CD4-positive, alpha-beta memory T cell (primary cell): Measurements from ENCODE around the gene MYL6B. TPM values are rescaled to one million over a fixed set of nuclear protein-coding genes. Genes with fewer than 3 reads are reported as not detected.

ENCODE experiments used
- CTCF ChIA-PET: fragments of 350-600 bp; sonication (Branson Sonifier 250); formaldehyde crosslinking; loops from one replicate; lab custom pipeline; 2021; ENCODE audit warnings: inconsistent platforms; ENCODE audit not compliant: partially characterized antibody; lab: Charles Lee
- POLR2A ChIA-PET: fragments of 350-600 bp; sonication (Branson Sonifier 250); formaldehyde crosslinking; loops from one replicate; lab custom pipeline; 2021; ENCODE audit not compliant: partially characterized antibody; lab: Charles Lee
- DNase-seq, 5 donors: peaks; one replicate each; pipeline versions ENCODE4 v3.0.0 to v3.0.0-alpha.2; 2020 to 2022; ENCODE audit warnings: mixed read lengths in 1 of 5
- H3K27ac ChIP-seq: one replicate; pipeline ENCODE4 v1.7.0; 2013; ENCODE audit warnings: low read depth, low read length
- H3K27me3 ChIP-seq: 2 replicates; pipeline ENCODE4 v1.7.0; 2013; ENCODE audit warnings: mild to moderate bottlenecking, low read length, moderate library complexity; ENCODE audit not compliant: insufficient read depth
- H3K36me3 ChIP-seq: 2 replicates; pipeline ENCODE4 v1.7.0; 2013; ENCODE audit warnings: mild to moderate bottlenecking, low read length, moderate library complexity; ENCODE audit not compliant: insufficient read depth
- H3K4me1 ChIP-seq: 2 replicates; pipeline ENCODE4 v1.7.0; 2013; ENCODE audit warnings: mild to moderate bottlenecking, low read length, moderate library complexity; ENCODE audit not compliant: insufficient read depth
- H3K4me3 ChIP-seq, 2 donors: one replicate each; pipeline ENCODE4 v1.7.0; 2013; ENCODE audit warnings: low read length in 2 of 2, mild to moderate bottlenecking in 1 of 2
- H3K9me3 ChIP-seq, 2 donors: one replicate each; pipeline ENCODE4 v1.7.0; 2013; ENCODE audit warnings: low read length in 2 of 2, control low read depth in 1 of 2; ENCODE audit not compliant: control insufficient read depth in 1 of 2
- H3K27ac Mint-ChIP-seq, 7 donors: one replicate each; pipeline ENCODE4 v1.8.0; 2020 to 2021; ENCODE audit warnings: mixed read lengths in 7 of 7, mild to moderate bottlenecking in 6 of 7, inconsistent platforms in 3 of 7, moderate library complexity in 3 of 7
- H3K27me3 Mint-ChIP-seq, 2 donors: one replicate each; pipeline ENCODE4 v1.8.0; 2020 to 2021; ENCODE audit warnings: mixed read lengths in 2 of 2
- H3K36me3 Mint-ChIP-seq, 2 donors: one replicate each; pipeline ENCODE4 v1.8.0; 2020 to 2021; ENCODE audit warnings: mixed read lengths in 2 of 2, inconsistent platforms in 1 of 2, mild to moderate bottlenecking in 1 of 2
- H3K4me1 Mint-ChIP-seq, 4 donors: one replicate each; pipeline ENCODE4 v1.8.0; 2020 to 2021; ENCODE audit warnings: mixed read lengths in 4 of 4, mild to moderate bottlenecking in 1 of 4
- H3K4me3 Mint-ChIP-seq, 8 donors: one replicate each; pipeline ENCODE4 v1.8.0; 2020 to 2021; ENCODE audit warnings: mixed read lengths in 8 of 8, mild to moderate bottlenecking in 7 of 8, moderate library complexity in 6 of 8, inconsistent platforms in 3 of 8
- H3K9me3 Mint-ChIP-seq, 8 donors: one replicate each; pipeline ENCODE4 v1.8.0; 2020 to 2021; ENCODE audit warnings: mixed read lengths in 8 of 8, mild to moderate bottlenecking in 5 of 8, inconsistent platforms in 3 of 8, moderate library complexity in 1 of 8
- intact Hi-C: fragments of 100-400 bp; cut with micrococcal nuclease; formaldehyde crosslinking; loops from one replicate; pipeline ENCODE4 v1.15.1; 2023
- polyA plus RNA-seq, 2 donors: library from polyadenylated mRNA; unstranded; fragments of 300-500 nt; fragmentation: Illumina TruSeq; gene quantifications; one replicate each; pipeline ENCODE4 v1.2.3, GENCODE V29; 2021
- total RNA-seq, 2 experiments: library from RNA; stranded (reverse); gene quantifications; one replicate each; pipeline ENCODE4 v1.2.3, GENCODE V29; 2021

Gene MYL6B
- total and polyA plus RNA-seq, 4 experiments from 2014 or later = 1.8 to 4.8 (median 3.0) TPM

- Histone ChIP-seq H3K36me3 (peaks cover 27% of the 10 kb centered on the region), H3K27ac (peak within 1 kb of the TSS; percentile 82), H3K27me3 (no peaks in the 10 kb centered on the region), H3K4me1 (peaks cover 69% of the 10 kb centered on the region), H3K9me3 (no peaks in the 10 kb centered on the region), H3K4me3 (peak within 1 kb of the TSS; percentile 81 to 96)
- ChIA-PET POLR2A (interaction anchor here (0.6 to 9.4 kb wide), 33 partner anchors 10 to 1813 kb away, joined by 3 to 245 read pairs (median 5); partner anchors contain the start of genes ANKRD52, ATP23, BLOC1S1 and CNPY2), CTCF (interaction anchor here (0.9 to 13.2 kb wide), 15 partner anchors 9 to 336 kb away, joined by 3 to 264 read pairs (median 6); partner anchors contain the start of genes MYL6, MYL6B, PA2G4 and RPL41)
- peak within 1 kb of the TSS; percentile 96 to 100 (median 98) for H3K4me3 Mint-ChIP-seq
- no peaks in the 10 kb centered on the region for H3K27me3 Mint-ChIP-seq
- peaks cover 46 to 84% (median 59%) of the 10 kb centered on the region in 4 donors for H3K4me1 Mint-ChIP-seq
- peaks cover 0 to 2% (median 0%) of the 10 kb centered on the region in 8 donors for H3K9me3 Mint-ChIP-seq
- peak within 1 kb of the TSS; percentile 89 to 99 (median 98) for H3K27ac Mint-ChIP-seq
- peaks cover 33 to 44% of the 10 kb centered on the region in 2 donors for H3K36me3 Mint-ChIP-seq
- intact Hi-C loops = loop anchor here (1.0 to 5.0 kb wide), 3 partner anchors 30 to 559 kb away; partner anchors contain the start of genes APOF, MYL6, PTGES3 and STAT2
- DNase-seq = peak; percentile 96 to 100 (median 99)
These were observed 24.3 kb upstream of the MYL6B start, which contains the start of gene ESYT1 for GRCh38 chr12:56127888-56128669. ESYT1 (plus strand) TSS chr12:56128267; CDS start chr12:56128320, 53 bp downstream.

- ChIA-PET POLR2A (interaction anchor here (0.6 to 9.4 kb wide), 30 partner anchors 9 to 1812 kb away, joined by 3 to 245 read pairs (median 5); partner anchors contain the start of genes ANKRD52, ATP23, BLOC1S1 and CNPY2), CTCF (interaction anchor here (1.1 to 13.2 kb wide), 14 partner anchors 9 to 81 kb away, joined by 3 to 264 read pairs (median 9); partner anchors contain the start of genes MYL6, MYL6B, PA2G4 and RPL41)
- Histone ChIP-seq H3K36me3 (peaks cover 33% of the 10 kb centered on the region), H3K27me3 (no peaks in the 10 kb centered on the region), H3K27ac (peak overlapping the region; percentile 82), H3K4me3 (peak overlapping the region; percentile 81 to 96), H3K4me1 (peaks cover 76% of the 10 kb centered on the region), H3K9me3 (no peaks in the 10 kb centered on the region)
- Mint-ChIP-seq H3K27ac (peak overlapping the region; percentile 89 to 99 (median 97)), H3K9me3 (peaks cover 0 to 2% (median 0%) of the 10 kb centered on the region in 8 donors), H3K4me1 (peaks cover 49 to 88% (median 60%) of the 10 kb centered on the region in 4 donors), H3K36me3 (peaks cover 40 to 51% of the 10 kb centered on the region in 2 donors), H3K4me3 (peak overlapping the region; percentile 96 to 100 (median 98)), H3K27me3 (no peaks in the 10 kb centered on the region)
- peak in 1 of 5 donors; percentile 32 for DNase-seq
- intact Hi-C loops = loop anchor here (1.0 to 5.0 kb wide), 6 partner anchors 11 to 559 kb away; partner anchors contain the start of genes APOF, MYL6, MYL6B and PA2G4
These were observed 23.6 kb upstream of the MYL6B start for GRCh38 chr12:56128670-56129205.

- peak; percentile 70 to 79 (median 77) for DNase-seq
- peaks cover 73% of the 10 kb centered on the region for H3K4me1 ChIP-seq
- H3K4me3 Mint-ChIP-seq = peak overlapping the region; percentile 96 to 100 (median 98)
These were observed 23.0 kb upstream of the MYL6B start for GRCh38 chr12:56129206-56129941.

GRCh38 chr12:56129942-56130495 lies 22.4 kb upstream of the MYL6B start:
- Mint-ChIP-seq H3K4me1 (peaks cover 47 to 82% (median 55%) of the 10 kb centered on the region in 4 donors), H3K4me3 (peak overlapping the region; percentile 96 to 100 (median 98)), H3K36me3 (peaks cover 47 to 57% of the 10 kb centered on the region in 2 donors), H3K27ac (peak overlapping the region; percentile 89 to 98 (median 97)), H3K27me3 (no peaks in the 10 kb centered on the region), H3K9me3 (peaks cover 0 to 2% (median 0%) of the 10 kb centered on the region in 8 donors)
- Histone ChIP-seq H3K4me3 (peak overlapping the region; percentile 81 to 96), H3K9me3 (no peaks in the 10 kb centered on the region), H3K27ac (peak overlapping the region; percentile 82), H3K27me3 (no peaks in the 10 kb centered on the region), H3K36me3 (peaks cover 41% of the 10 kb centered on the region), H3K4me1 (peaks cover 68% of the 10 kb centered on the region)
- POLR2A ChIA-PET = interaction anchor here (0.6 to 9.4 kb wide), 12 partner anchors 8 to 386 kb away, joined by 3 to 245 read pairs (median 34); partner anchors contain the start of genes ANKRD52, MYL6, PA2G4 and RNF41
- CTCF ChIA-PET = interaction anchor here (0.9 to 4.1 kb wide), 6 partner anchors 11 to 83 kb away, joined by 3 to 41 read pairs (median 6); partner anchors contain the start of gene ZC3H10
- DNase-seq = no peak
- intact Hi-C loops = loop anchor here (1.0 to 5.0 kb wide), 5 partner anchors 9 to 557 kb away; partner anchors contain the start of genes APOF, MYL6B, PA2G4 and PTGES3

More at GRCh38 chr12:56129206-56129941, 23.0 kb upstream of the MYL6B start:
- Mint-ChIP-seq H3K9me3 (peaks cover 0 to 2% (median 0%) of the 10 kb centered on the region in 8 donors), H3K27me3 (no peaks in the 10 kb centered on the region), H3K27ac (peak overlapping the region; percentile 89 to 99 (median 97)), H3K36me3 (peaks cover 46 to 56% of the 10 kb centered on the region in 2 donors), H3K4me1 (peaks cover 49 to 88% (median 57%) of the 10 kb centered on the region in 4 donors)
- POLR2A ChIA-PET = interaction anchor here (0.8 to 9.4 kb wide), 14 partner anchors 8 to 1812 kb away, joined by 3 to 245 read pairs (median 16); partner anchors contain the start of genes ANKRD52, ATP23, MYL6 and ORMDL2
- CTCF ChIA-PET = interaction anchor here (1.0 to 13.2 kb wide), 7 partner anchors 10 to 60 kb away, joined by 3 to 264 read pairs (median 7); partner anchors contain the start of genes SMARCC2 and ZC3H10
- peak overlapping the region; percentile 81 to 96 for H3K4me3 ChIP-seq
- no peaks in the 10 kb centered on the region for H3K27me3 ChIP-seq
- peak overlapping the region; percentile 82 for H3K27ac ChIP-seq
- peaks cover 40% of the 10 kb centered on the region for H3K36me3 ChIP-seq
- intact Hi-C loops = loop anchor here (1.0 to 5.0 kb wide), 5 partner anchors 10 to 558 kb away; partner anchors contain the start of genes APOF, MYL6B, PA2G4 and PTGES3
- H3K9me3 ChIP-seq = no peaks in the 10 kb centered on the region

GRCh38 chr12:56130876-56131275 lies 21.5 kb upstream of the MYL6B start:
- Mint-ChIP-seq H3K27me3 (no peaks in the 10 kb centered on the region), H3K4me1 (peaks cover 47 to 81% (median 53%) of the 10 kb centered on the region in 4 donors), H3K36me3 (peaks cover 48 to 61% of the 10 kb centered on the region in 2 donors), H3K4me3 (peak overlapping the region; percentile 61 to 100 (median 97)), H3K27ac (peak overlapping the region; percentile 89 to 98 (median 97)), H3K9me3 (peaks cover 0 to 2% (median 0%) of the 10 kb centered on the region in 8 donors)
- Histone ChIP-seq H3K4me3 (peak overlapping the region; percentile 38 to 81), H3K27ac (peak overlapping the region; percentile 82), H3K4me1 (peaks cover 62% of the 10 kb centered on the region), H3K27me3 (no peaks in the 10 kb centered on the region), H3K36me3 (peaks cover 47% of the 10 kb centered on the region), H3K9me3 (no peaks in the 10 kb centered on the region)
- ChIA-PET CTCF (interaction anchor here (0.5 to 1.2 kb wide), 4 partner anchors 57 to 84 kb away, joined by 3 to 4 read pairs (median 3); partner anchors contain the start of gene SMARCC2), POLR2A (interaction anchor here (1.0 to 9.4 kb wide), 5 partner anchors 7 to 59 kb away, joined by 3 to 245 read pairs (median 178); partner anchors contain the start of genes MYL6, RPL41, SMARCC2 and ZC3H10)
- no peak for DNase-seq
- intact Hi-C loops = no loop called here
